Stimulated activated CD8-positive, alpha-beta memory T cell treated with anti-CD3 and anti-CD28 coated beads, Interleukin-4, amount 100 ng/mL, for 48 hours (primary cell): ENCODE data around the gene CFAP54.

Experiments
- DNase-seq: peaks from one replicate; pipeline ENCODE4 v3.0.0-alpha.2; 2020

CFAP54 gene

GRCh38 chr12:96902076-96902475 is 412.7 kb downstream of the CFAP54 start:
- no peak for DNase-seq

- DNase-seq: no peak
Measured at GRCh38 chr12:96906498-96906848, 417.1 kb downstream of the CFAP54 start.

- peak; percentile 90 for DNase-seq
Measured at GRCh38 chr12:96906849-96907670, 417.7 kb downstream of the CFAP54 start, which contains the start of gene NEDD1. Gene NEDD1, plus strand, starts transcription at chr12:96907257. Its CDS starts 2,503 bp downstream, at chr12:96909760.

- peak; percentile 39 for DNase-seq
Measured at GRCh38 chr12:96907671-96908422, 418.5 kb downstream of the CFAP54 start.

- DNase-seq: no peak
Measured at GRCh38 chr12:96908423-96908675, 419.0 kb downstream of the CFAP54 start.

- DNase-seq: no peak
Measured at GRCh38 chr12:96912261-96912660, 422.9 kb downstream of the CFAP54 start.

GRCh38 chr12:96912943-96913342 is 423.6 kb downstream of the CFAP54 start:
- DNase-seq: no peak

- no peak for DNase-seq
Measured at GRCh38 chr12:96919510-96920210, 430.3 kb downstream of the CFAP54 start.
